Heart left ventricle (tissue), 13 donors: Measurements from ENCODE around the gene INPP4B.

ENCODE experiments used
- POLR2A ChIP-seq, 2 donors: fragments of 450-650 bp; IDR thresholded peaks; one replicate each; pipeline ENCODE4 v1.6.1; 2017; ENCODE audit warnings: antibody characterized with exemption in 2 of 2, mild to moderate bottlenecking in 2 of 2, moderate library complexity in 2 of 2
- TF ChIP-seq, protein P1 (sequence below), 12 donors: fragments of 200-600 bp; sonication (generic) in 4 of 12; IDR thresholded peaks; one replicate each; pipeline versions ENCODE4 v1.5.0 to v1.8.0; 2018 to 2022; ENCODE audit warnings: antibody characterized with exemption in 12 of 12, mild to moderate bottlenecking in 5 of 12
- donor health status: ischemic (EF 13 %, LVEDD 7.1; RV severe dilation, severe dysfunction).
- donor health status: DM: no; HTN: yes; CAD: no.
- donor health status: DM: no; HTN: no; CAD: no.
- donor health status: ischemic (EF 25% LVEDD 6.9; RV normal size, moderate dysfunction).
- donor health status: ischemic (EF 25% LVEDD 5.7; RV mildly dilated, moderate dysfunction).
- donor health status: ischemic (EF 35%, LVEDD 5.7; RV mildly dilated, moderate dysfunction).
- donor health status: nonischemic (EF 11% LVEDD 7.7; RV severe dilation, severe dysfunction).
- donor health status: DM: yes; HTN: yes; CAD: no.
- donor health status: PGD.
- donor health status: ischemic (EF 29% LVEDD 5.4; RV normal size, mild dysfunction).
- donor health status: nonischemic (EF 23%, LVEDD 6.1; RV moderate dilation, normal function).

DNA sequence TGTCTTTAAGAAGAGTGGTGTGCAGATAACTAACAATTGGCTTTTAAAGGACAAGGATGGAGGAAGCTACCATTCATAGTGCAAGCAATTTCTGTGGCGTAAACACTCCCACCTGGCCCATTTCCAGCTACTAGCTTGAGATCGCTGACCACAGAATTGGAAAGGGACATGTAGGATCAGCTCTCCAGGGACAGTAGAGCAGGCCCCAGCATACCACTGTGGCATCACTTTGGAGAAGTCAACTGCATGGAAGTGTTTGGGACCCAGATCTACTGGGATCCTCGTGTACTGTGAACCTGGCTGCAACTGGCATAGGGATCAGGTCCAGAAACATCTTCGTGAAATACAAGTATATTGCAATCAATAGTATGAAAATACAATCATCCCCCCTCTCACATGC lies 515.0 kb downstream of the INPP4B start:
- TF ChIP-seq, protein P1, sequence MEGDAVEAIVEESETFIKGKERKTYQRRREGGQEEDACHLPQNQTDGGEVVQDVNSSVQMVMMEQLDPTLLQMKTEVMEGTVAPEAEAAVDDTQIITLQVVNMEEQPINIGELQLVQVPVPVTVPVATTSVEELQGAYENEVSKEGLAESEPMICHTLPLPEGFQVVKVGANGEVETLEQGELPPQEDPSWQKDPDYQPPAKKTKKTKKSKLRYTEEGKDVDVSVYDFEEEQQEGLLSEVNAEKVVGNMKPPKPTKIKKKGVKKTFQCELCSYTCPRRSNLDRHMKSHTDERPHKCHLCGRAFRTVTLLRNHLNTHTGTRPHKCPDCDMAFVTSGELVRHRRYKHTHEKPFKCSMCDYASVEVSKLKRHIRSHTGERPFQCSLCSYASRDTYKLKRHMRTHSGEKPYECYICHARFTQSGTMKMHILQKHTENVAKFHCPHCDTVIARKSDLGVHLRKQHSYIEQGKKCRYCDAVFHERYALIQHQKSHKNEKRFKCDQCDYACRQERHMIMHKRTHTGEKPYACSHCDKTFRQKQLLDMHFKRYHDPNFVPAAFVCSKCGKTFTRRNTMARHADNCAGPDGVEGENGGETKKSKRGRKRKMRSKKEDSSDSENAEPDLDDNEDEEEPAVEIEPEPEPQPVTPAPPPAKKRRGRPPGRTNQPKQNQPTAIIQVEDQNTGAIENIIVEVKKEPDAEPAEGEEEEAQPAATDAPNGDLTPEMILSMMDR (IDR thresholded peaks at IDR 0.05) = no peak
- TF ChIP-seq POLR2A (IDR thresholded peaks at IDR 0.05) = no peak
